ENCODE results near the gene ERMAP.
"Not testable (repeated sequence)": the region's sequence is repeated elsewhere in the genome, so short reads cannot be mapped to it uniquely, and the experiment has no call there.

ERMAP gene

GRCh38 chr1:42807056-42807668 is 9.8 kb upstream of the ERMAP start:
- no peak for DNase-seq (ENCODE audit: low read depth in 2 of 2)

DNA sequence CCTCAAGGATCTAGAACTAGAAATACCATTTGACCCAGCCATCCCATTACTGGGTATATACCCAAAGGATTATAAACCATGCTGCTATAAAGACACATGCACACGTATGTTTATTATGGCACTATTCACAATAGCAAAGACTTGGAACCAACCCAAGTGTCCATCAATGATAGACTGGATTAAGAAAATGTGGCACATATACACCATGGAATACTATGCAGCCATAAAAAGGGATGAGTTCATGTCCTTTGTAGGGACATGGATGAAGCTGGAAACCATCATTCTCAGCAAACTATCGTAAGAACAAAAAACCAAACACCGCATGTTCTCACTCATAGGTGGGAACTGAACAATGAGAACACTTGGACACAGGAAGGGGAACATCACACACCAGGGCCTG is 2.1 kb upstream of the ERMAP start:
- not testable (repeated sequence) for DNase-seq (ENCODE audit: low read depth in 2 of 2)

DNA sequence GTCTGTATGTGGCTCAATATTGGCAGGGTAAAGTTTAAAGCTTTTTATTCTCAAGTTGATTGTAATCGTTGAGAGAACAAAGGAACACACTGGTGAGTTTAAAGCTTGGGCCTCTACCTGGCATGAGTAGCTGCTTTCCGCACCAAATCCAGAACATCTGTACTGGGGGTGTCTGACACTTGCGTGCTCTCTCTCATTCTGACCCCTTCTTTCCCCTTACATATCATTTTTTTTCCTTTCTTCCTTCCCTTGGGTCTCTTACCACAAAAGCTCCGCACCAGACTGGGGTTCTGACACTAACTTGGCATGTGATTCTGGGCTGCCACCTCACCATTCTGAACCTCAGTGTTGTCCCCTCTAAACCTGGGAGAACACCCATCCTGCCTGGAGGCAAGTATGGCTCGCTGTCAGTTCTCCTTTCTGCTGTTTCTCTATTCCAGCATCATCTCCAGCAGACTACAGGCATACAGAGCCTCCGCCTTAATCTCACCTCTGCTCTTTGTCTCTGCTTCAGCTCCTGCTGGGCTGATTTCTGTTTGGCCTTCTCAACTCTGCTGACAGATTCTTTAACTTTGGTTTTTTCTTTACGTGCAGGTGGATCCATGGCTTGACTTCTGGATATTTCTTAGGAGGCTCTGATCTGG is 859 bp upstream of the ERMAP start:
- DNase-seq (ENCODE audit: low read depth in 2 of 2) = no peak

DNA sequence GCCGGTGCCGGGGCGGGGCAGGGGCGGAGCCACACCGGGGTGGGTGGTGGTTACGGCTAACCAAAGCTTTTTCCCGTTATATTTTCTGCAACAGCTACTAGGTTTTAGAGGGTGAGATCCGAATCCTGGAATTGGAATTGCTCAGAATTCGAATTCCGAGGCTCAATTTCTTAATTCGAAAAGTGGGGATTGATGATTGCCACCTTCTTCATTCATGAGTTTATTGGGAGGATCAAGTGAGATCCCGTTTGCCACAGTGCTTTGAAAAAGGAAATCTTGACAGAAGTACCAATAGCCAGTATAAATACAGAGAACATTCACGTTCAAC is 482 bp downstream of the ERMAP start:
- no peak for DNase-seq (ENCODE audit: low read depth in 2 of 2)

GRCh38 chr1:42817976-42818375 is 1.1 kb downstream of the ERMAP start:
- no peak for DNase-seq (ENCODE audit: low read depth in 2 of 2)

GRCh38 chr1:42820813-42821212 is 3.9 kb downstream of the ERMAP start:
- DNase-seq (ENCODE audit: low read depth in 2 of 2) = no peak

DNA sequence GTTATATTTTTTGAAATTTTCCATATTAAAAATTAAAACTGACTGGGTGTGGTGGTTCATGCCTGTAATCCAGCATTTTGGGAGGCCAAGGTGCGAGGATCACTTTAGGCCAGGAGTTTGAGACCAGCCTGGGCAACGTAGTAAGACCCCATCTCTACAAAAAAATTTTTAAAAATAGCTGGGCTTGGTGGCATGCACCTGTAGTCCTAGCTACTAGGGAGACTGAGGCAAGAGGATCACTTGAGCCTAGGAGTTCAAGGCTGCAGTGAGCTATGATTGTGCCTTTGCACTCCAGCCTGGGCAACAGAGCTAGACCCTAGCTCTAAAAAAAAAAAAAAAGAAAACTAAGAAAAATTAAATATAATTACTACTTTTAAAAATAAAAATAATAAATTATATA is 4.8 kb downstream of the ERMAP start:
- no peak for DNase-seq (ENCODE audit: low read depth in 2 of 2)

DNA sequence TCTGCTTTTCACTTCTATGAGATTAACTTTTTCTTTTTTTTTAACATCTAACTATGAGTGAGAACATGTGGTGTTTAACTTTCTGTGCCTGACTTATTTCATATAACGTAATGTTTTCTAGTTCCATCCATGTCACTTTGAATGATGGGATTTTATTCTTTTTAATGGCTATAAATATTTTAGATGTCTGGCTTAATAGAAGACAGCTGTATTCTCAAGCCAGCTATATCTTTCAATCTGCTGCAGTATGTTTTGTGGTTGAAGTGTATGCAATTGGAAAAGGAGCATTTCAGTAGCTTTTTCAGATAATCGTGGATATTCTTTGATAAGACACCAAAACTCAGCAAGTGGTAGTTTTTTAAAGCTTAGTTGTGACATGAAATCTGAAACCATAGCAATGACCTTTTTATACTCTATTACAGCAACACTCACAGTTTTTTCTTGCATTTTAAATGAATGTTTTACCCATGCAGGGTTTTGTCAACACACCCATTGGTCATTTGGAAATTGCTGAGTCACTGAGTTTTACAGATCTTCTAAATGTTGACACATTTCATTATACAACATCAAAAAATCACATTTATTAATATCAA is 6.0 kb downstream of the ERMAP start:
- no peak for DNase-seq (ENCODE audit: low read depth in 2 of 2)

DNA sequence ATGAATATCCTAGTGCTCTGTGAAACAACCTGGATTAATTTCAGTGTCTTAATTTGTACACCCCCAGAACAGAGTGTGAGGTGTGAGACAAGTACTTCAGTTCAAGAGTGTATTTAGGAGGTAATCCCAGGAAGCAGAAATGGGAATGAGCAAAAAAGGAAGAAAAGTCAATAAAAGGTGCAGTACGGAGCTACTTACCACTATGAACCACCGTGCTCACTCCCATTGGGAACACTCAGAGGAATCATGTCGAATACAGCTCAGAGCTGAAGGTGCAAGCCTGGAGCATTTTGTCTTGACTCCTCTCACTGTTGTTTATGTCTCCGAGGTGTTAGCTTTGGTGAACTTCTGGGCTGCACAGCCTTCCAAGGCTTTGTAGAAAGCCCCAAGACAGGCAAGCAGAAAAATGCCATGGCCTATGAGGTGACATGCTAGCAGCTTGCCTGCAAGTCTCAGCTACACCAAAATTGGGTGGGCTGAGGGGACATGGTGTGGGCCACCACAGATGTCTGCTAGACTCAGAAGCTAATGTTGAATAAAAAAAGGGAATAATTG is 7.6 kb downstream of the ERMAP start:
- DNase-seq (ENCODE audit: low read depth in 2 of 2) = no peak

GRCh38 chr1:42825036-42825851 is 8.3 kb downstream of the ERMAP start:
- DNase-seq (ENCODE audit: low read depth in 2 of 2) = no peak

GRCh38 chr1:42830631-42831030 is 13.7 kb downstream of the ERMAP start:
- DNase-seq (ENCODE audit: low read depth in 2 of 2) = no peak

GRCh38 chr1:42831273-42831672 is 14.4 kb downstream of the ERMAP start:
- no peak for DNase-seq (ENCODE audit: low read depth in 2 of 2)

GRCh38 chr1:42832641-42833240 is 15.8 kb downstream of the ERMAP start:
- DNase-seq (ENCODE audit: low read depth in 2 of 2) = no peak

DNA sequence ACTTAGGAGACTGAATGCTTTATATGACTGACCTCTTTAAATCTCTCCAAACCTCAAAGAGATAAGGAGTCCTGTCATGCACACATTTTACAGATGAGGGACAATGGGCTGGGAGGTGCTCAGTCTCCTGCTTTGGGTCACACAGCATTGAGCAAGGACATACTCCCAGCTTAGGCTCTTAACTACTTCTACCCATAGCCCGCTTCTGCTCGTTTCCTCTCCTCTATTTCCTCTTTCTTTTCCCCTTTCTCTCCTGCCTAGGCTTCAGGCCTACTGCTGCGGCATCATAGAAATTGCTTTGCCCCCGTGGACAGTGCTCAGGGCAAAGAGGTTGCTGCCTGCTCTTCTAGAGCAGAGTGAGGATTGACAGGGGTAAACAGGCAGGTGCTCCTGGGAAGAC is 17.1 kb downstream of the ERMAP start:
- no peak for DNase-seq (ENCODE audit: low read depth in 2 of 2)

DNA sequence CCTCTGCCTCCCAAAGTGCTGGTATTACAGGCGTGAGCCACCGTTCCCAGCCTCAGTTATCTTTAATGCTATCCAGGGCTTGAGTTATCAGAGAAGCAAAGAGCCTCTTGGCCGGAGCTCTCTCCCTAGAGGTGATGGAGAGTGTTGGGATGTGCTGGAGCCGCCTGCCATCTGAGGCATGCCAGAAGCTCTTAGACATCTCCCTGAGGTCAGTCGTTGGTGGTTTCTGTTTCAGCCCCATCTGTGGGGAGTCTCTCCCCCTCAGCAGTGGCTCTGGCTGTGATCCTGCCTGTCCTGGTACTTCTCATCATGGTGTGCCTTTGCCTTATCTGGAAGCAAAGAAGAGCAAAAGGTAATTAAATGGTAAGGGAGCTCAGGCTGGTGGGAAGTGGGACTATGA is 17.9 kb downstream of the ERMAP start:
- DNase-seq (ENCODE audit: low read depth in 2 of 2) = no peak

DNA sequence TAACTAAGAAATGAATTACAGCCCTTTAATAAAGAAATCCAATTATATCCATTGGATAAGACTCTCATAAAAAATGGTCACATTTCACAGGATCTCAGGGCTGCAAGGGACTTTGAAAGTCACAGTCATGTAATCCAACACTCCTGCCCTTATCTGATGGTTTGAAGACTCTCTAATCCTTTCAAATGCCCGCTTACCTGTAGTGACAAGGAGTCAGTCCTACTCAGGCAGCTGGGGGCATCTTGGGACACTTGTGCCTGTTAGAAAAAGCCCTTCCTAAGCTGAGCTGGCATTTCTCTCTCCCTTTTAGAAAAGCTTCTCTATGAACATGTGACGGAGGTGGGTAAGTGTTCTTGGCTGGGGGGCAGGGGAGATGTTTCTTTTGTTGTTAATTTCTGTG is 18.5 kb downstream of the ERMAP start:
- DNase-seq (ENCODE audit: low read depth in 2 of 2) = no peak

- DNase-seq (ENCODE audit: low read depth in 2 of 2) = no peak
Observed at GRCh38 chr1:42837709-42838108, 20.8 kb downstream of the ERMAP start.

DNA sequence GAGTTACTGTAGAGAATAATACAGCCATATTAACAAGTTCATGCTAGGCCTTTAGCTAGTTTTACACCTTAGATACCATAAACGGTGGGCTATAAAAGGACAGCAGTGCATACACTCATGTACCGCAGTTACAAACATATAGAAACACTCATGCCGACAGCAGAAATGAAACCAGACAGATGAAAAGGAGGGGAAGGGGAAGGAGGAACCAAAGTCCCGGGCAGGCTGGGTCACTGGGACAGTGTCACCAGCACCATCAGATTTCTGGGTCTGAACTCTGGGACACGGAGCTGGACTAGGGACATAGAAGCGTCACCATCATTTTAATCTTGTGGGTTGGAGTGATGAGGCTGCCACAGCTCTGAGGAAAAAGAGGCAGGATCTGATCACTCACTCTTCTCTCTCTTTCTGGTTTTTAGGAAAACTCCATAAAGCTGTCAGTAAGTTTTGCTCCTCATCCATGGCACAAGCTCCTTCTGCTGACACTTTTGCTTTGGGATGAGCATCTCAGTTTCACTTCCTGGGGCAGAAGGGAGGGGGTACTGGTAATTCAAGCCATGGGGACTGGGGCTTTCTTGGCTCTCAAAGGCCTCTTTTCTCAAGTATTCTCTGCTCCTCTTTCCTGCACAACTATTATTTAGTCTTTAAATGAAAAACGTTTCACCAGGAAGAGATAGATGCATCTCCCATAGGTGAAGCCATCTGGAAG is 21.7 kb downstream of the ERMAP start:
- no peak for DNase-seq (ENCODE audit: low read depth in 2 of 2)

- no peak for DNase-seq (ENCODE audit: low read depth in 2 of 2)
Observed at GRCh38 chr1:42841010-42841409, 24.1 kb downstream of the ERMAP start.

DNA sequence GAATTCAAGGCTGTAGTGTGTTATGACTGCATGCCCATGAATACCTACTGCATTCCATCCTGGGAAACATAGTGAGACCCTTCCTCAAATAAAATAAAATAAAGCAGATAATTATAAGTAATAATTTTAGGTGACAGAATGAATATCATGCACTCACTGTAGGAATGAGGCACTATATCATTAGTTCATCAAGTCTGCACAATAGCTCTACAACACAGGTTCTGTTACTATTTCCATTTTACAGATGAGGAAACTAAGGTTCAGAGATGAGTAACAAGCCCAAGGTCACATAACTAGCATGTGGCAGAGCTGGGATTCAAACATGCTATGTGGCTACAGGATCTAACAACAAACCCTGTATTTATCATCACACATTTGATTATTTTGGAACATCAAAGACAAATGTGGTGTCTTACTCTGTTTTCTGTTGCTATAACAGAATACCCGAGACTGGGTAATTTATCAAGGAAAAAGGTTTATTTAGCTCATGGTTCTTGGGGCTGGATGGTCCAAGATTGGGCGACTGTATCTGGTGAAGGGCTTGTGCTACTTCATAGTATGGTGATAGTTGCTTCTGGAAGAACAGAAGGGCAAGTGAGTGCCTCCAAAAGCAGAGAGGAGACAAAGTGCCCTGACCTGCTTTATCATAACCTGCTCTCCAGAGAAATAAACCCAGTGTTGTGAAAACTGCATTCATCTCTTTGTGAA is 24.7 kb downstream of the ERMAP start:
- no peak for DNase-seq (ENCODE audit: low read depth in 2 of 2)

DNA sequence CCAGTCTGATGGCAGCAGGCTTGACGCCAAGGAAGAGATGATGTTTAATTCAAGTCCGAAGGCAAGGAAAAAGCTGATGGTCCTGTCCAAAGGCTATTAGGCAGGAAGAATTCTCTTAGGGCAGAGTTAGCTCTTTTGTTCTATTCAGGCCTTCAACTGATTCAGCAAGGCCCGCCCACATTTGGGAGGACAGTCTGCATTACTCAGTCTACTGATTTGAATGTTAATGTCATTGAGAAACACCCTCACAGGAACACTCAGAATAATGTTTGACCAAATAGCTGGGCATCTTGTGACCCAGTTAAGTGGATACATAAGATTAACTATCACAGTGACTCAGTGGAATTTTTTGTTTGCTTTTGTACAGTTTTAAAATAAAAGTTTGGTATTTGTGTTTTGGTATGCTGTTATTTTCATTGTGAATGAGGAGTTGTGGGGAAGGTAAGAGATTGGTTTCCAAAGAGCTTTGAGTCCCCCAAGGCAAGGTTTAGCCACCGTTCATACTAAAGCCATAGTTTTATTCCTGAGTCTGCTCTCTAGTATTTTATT is 27.7 kb downstream of the ERMAP start:
- no peak for DNase-seq (ENCODE audit: low read depth in 2 of 2)

Measured in stimulated activated CD8-positive, alpha-beta memory T cell treated with anti-CD3 and anti-CD28 coated beads, Interleukin-2, amount 100 ng/mL, for 48 hours (primary cell).